Heart right ventricle (tissue), 16 donors: Measurements from ENCODE around the gene CCDC85B. TPM values are rescaled to one million over a fixed set of nuclear protein-coding genes. Genes with fewer than 3 reads are reported as not detected.

Source experiments
- ATAC-seq, 8 donors: fragments of 200-7000 bp; cut with Tn5 transposase; one replicate each; pipeline ENCODE4 v1.9.1; 2020; ENCODE audit warnings: mild to moderate bottlenecking in 8 of 8, moderate library complexity in 8 of 8, moderate number of reproducible peaks in 1 of 8
- DNase-seq, 2 donors: peaks; one replicate each; pipeline ENCODE4 v3.0.0-alpha.2; 2020
- H3K27ac ChIP-seq, 10 donors: fragments of 200-600 bp; sonication (generic) in 2 of 10; one replicate each; pipeline versions ENCODE4 v1.5.0 to v1.8.0; 2020 to 2022; ENCODE audit warnings: mild to moderate bottlenecking in 3 of 10
- H3K27me3 ChIP-seq, 7 donors: fragments of 200-600 bp; one replicate each; pipeline ENCODE4 v1.8.0; 2021 to 2022; ENCODE audit warnings: mild to moderate bottlenecking in 2 of 7
- H3K36me3 ChIP-seq, 9 donors: fragments of 200-600 bp; sonication (generic) in 1 of 9; one replicate each; pipeline versions ENCODE4 v1.5.0 to v1.8.0; 2020 to 2022; ENCODE audit warnings: mild to moderate bottlenecking in 2 of 9
- H3K4me1 ChIP-seq, 9 donors: fragments of 200-600 bp; sonication (generic) in 1 of 9; one replicate each; pipeline versions ENCODE4 v1.5.0 to v1.8.0; 2020 to 2022; ENCODE audit warnings: mild to moderate bottlenecking in 4 of 9
- H3K4me3 ChIP-seq, 10 donors: fragments of 200-600 bp; sonication (generic) in 2 of 10; one replicate each; pipeline versions ENCODE4 v1.5.0 to v1.8.0; 2020 to 2022; ENCODE audit warnings: mild to moderate bottlenecking in 7 of 10, moderate library complexity in 2 of 10
- H3K9me3 ChIP-seq, 11 donors: fragments of 200-600 bp in 10 of 11; sonication (generic) in 2 of 11; one replicate each; pipeline versions ENCODE4 v1.5.0 to v1.8.0; 2013 to 2022; ENCODE audit warnings: mild to moderate bottlenecking in 2 of 11, control low read depth in 1 of 11, moderate library complexity in 1 of 11
- CTCF ChIP-seq, 9 donors: fragments of 200-600 bp; sonication (generic) in 2 of 9; IDR thresholded peaks; one replicate each; pipeline versions ENCODE4 v1.5.0 to v1.8.0; 2021 to 2022; ENCODE audit warnings: antibody characterized with exemption in 9 of 9, mild to moderate bottlenecking in 5 of 9, moderate library complexity in 1 of 9
- WGBS, 2 donors: extraction: QIAGEN DNeasy Blood & Tissue Kit; methylation state at CpG; one replicate each; pipeline ENCODE4 v1.1.7; 2013; ENCODE audit warnings: inconsistent platforms in 1 of 2; 5-methylcytosine and 5-hydroxymethylcytosine counted together
- intact Hi-C, 10 donors: fragments of 100-400 bp; cut with DNase I; formaldehyde crosslinking; loops; one replicate each; pipeline versions ENCODE4 v1.11.1 to v1.14.2; 2022
- polyA plus RNA-seq, 2 donors: library from polyadenylated mRNA; stranded (reverse); fragments of 200-250 nt; gene quantifications; one replicate each; pipeline ENCODE4 v1.2.3, GENCODE V29; 2013
- total RNA-seq, 10 donors: library from RNA; stranded (reverse); fragmentation: NEBNext Ultra II Directional in 3 of 10; extraction: Animal tissue kit (Norgen Biotek cat#: 25700) in 3 of 10; gene quantifications; one replicate each; pipeline versions ENCODE4 v1.2.1 to v1.2.4, GENCODE V29; 2021 to 2023
- donor health status: Arrhythmogenic right ventricular cardiomyopathy.
- donor health status: ischemic (EF 13 %, LVEDD 7.1; RV severe dilation, severe dysfunction).
- donor health status: healthy with polysubstance abuse.
- donor health status: DM: no; HTN: yes; CAD: no.
- donor health status: DM: no; HTN: no; CAD: no.
- donor health status: ischemic (EF 25% LVEDD 6.9; RV normal size, moderate dysfunction).
- donor health status: ischemic (EF 25% LVEDD 5.7; RV mildly dilated, moderate dysfunction).
- donor health status: healthy.
- donor health status: DM: yes; HTN: yes; CAD: no.
- donor health status: Ischemic cardiomyopathy.
- donor health status: ischemic (EF 35%, LVEDD 5.7; RV mildly dilated, moderate dysfunction).
- donor health status: nonischemic (EF 11% LVEDD 7.7; RV severe dilation, severe dysfunction).
- donor health status: DM: yes; HTN: yes; CAD: no.
- donor health status: PGD.
- donor health status: ischemic (EF 29% LVEDD 5.4; RV normal size, mild dysfunction).
- donor health status: nonischemic (EF 23%, LVEDD 6.1; RV moderate dilation, normal function).

Gene CCDC85B
- total and polyA plus RNA-seq, 12 donors: 22.1 to 69.4 (median 35.4) TPM

GRCh38 chr11:65892661-65893317 is 2.3 kb downstream of the CCDC85B start:
- peaks cover 0 to 6% (median 0%) of the 10 kb centered on the region in 9 donors for H3K36me3 ChIP-seq
- H3K4me3 ChIP-seq: peak overlapping the region in 9 of 10 donors; percentile 66 to 98 (median 89)
- no peaks in the 10 kb centered on the region for H3K27me3 ChIP-seq
- DNase-seq (peak in 1 of 2 donors; percentile 18), ATAC-seq (no peak)
- 66 to 69% methylated on average over 10 of the region's 10 CpGs for WGBS, 2 donors
- intact Hi-C loops: no loop called here
- H3K9me3 ChIP-seq: no peaks in the 10 kb centered on the region
- TF ChIP-seq CTCF (IDR thresholded peaks at IDR 0.05): no peak
- H3K4me1 ChIP-seq: peaks cover 17 to 61% (median 55%) of the 10 kb centered on the region in 9 donors
- peak overlapping the region; percentile 91 to 100 (median 98) for H3K27ac ChIP-seq

- Histone ChIP-seq H3K4me1 (peaks cover 18 to 61% (median 53%) of the 10 kb centered on the region in 9 donors), H3K4me3 (peak overlapping the region in 8 of 10 donors; percentile 66 to 98 (median 90)), H3K27me3 (peaks cover 0 to under 1% (median 0%) of the 10 kb centered on the region in 7 donors), H3K36me3 (peaks cover 0 to 6% (median 0%) of the 10 kb centered on the region in 9 donors), H3K27ac (peak overlapping the region; percentile 91 to 100 (median 98)), H3K9me3 (no peaks in the 10 kb centered on the region)
- intact Hi-C loops: no loop called here
- TF ChIP-seq CTCF (IDR thresholded peaks at IDR 0.05): no peak
- peak; percentile 65 to 73 for DNase-seq
- 50 to 61% methylated on average over 16 of the region's 16 CpGs for WGBS, 2 donors
- ATAC-seq: peak in 2 of 8 donors; percentile 18 to 19
Observed at GRCh38 chr11:65894034-65894591, 3.6 kb downstream of the CCDC85B start.

GRCh38 chr11:65895482-65895981 is 5.1 kb downstream of the CCDC85B start:
- TF ChIP-seq CTCF (IDR thresholded peaks at IDR 0.05): no peak
- Histone ChIP-seq H3K36me3 (peaks cover 0 to 6% (median 0%) of the 10 kb centered on the region in 9 donors), H3K27me3 (peaks cover 0 to 9% (median 4%) of the 10 kb centered on the region in 7 donors), H3K4me1 (peaks cover 16 to 61% (median 54%) of the 10 kb centered on the region in 9 donors), H3K27ac (no peak overlapping the region), H3K9me3 (no peaks in the 10 kb centered on the region), H3K4me3 (no peak overlapping the region)
- 94 to 96% methylated on average over 5 of the region's 5 CpGs for WGBS, 2 donors
- no peak for DNase-seq
- intact Hi-C loops: no loop called here
- ATAC-seq: no peak

GRCh38 chr11:65896034-65896999 is 5.8 kb downstream of the CCDC85B start:
- intact Hi-C loops: no loop called here
- no peak for ATAC-seq
- Histone ChIP-seq H3K9me3 (no peaks in the 10 kb centered on the region), H3K27ac (no peak overlapping the region), H3K4me1 (peaks cover 16 to 61% (median 52%) of the 10 kb centered on the region in 9 donors), H3K36me3 (peaks cover 0 to 6% (median 0%) of the 10 kb centered on the region in 9 donors), H3K4me3 (no peak overlapping the region), H3K27me3 (peaks cover 0 to 9% (median 4%) of the 10 kb centered on the region in 7 donors)
- TF ChIP-seq CTCF (IDR thresholded peaks at IDR 0.05): no peak
- WGBS, 2 donors: 92 to 93% methylated on average over 14 of the region's 14 CpGs
- DNase-seq: no peak
